ENCODE results near the gene STK39.

Gene STK39

GRCh38 chr2:167939514-167940345 is 307.7 kb downstream of the STK39 start:
- TF ChIP-seq ZFX (IDR thresholded peaks at IDR 0.05) (no peak), CTCF (conservative IDR thresholded peaks at IDR 0.05) (no peak)
- no peak overlapping the region for H3K27ac ChIP-seq

GRCh38 chr2:167937403-167937802 is 310.0 kb downstream of the STK39 start:
- TF ChIP-seq CTCF (conservative IDR thresholded peaks at IDR 0.05) (no peak), ZFX (IDR thresholded peaks at IDR 0.05) (no peak)
- no peak overlapping the region for H3K27ac ChIP-seq

GRCh38 chr2:167935803-167936110 is 311.6 kb downstream of the STK39 start:
- TF ChIP-seq ZFX (IDR thresholded peaks at IDR 0.05) (no peak), CTCF (conservative IDR thresholded peaks at IDR 0.05) (no peak)
- no peak overlapping the region for H3K27ac ChIP-seq

- TF ChIP-seq CTCF (conservative IDR thresholded peaks at IDR 0.05), result no peak
- TF ChIP-seq ZFX (IDR thresholded peaks at IDR 0.05), result no peak
- no peak overlapping the region for H3K27ac ChIP-seq
These were observed 314.1 kb downstream of the STK39 start for GRCh38 chr2:167933097-167933814.

GRCh38 chr2:167932123-167932693 is 315.2 kb downstream of the STK39 start:
- H3K27ac ChIP-seq, result no peak overlapping the region
- no peak for TF ChIP-seq ZFX (IDR thresholded peaks at IDR 0.05)
- TF ChIP-seq CTCF (conservative IDR thresholded peaks at IDR 0.05), result no peak

GRCh38 chr2:167929484-167929883 is 317.9 kb downstream of the STK39 start:
- H3K27ac ChIP-seq, result no peak overlapping the region
- TF ChIP-seq ZFX (IDR thresholded peaks at IDR 0.05) (no peak), CTCF (conservative IDR thresholded peaks at IDR 0.05) (no peak)

GRCh38 chr2:167928434-167928833 is 319.0 kb downstream of the STK39 start:
- TF ChIP-seq ZFX (IDR thresholded peaks at IDR 0.05), result no peak
- no peak for TF ChIP-seq CTCF (conservative IDR thresholded peaks at IDR 0.05)
- no peak overlapping the region for H3K27ac ChIP-seq

Data from C4-2B (cell line).